ENCODE data around the gene PHF2. TPM values are rescaled to one million over a fixed set of nuclear protein-coding genes. Genes with fewer than 3 reads are reported as not detected.
A peak's percentile ranks its signal among the peaks of the same experiment; 100 is the strongest.

Gene PHF2
- total and polyA plus RNA-seq, 9 donors, result 21.3 to 45.8 (median 36.6) TPM

DNA sequence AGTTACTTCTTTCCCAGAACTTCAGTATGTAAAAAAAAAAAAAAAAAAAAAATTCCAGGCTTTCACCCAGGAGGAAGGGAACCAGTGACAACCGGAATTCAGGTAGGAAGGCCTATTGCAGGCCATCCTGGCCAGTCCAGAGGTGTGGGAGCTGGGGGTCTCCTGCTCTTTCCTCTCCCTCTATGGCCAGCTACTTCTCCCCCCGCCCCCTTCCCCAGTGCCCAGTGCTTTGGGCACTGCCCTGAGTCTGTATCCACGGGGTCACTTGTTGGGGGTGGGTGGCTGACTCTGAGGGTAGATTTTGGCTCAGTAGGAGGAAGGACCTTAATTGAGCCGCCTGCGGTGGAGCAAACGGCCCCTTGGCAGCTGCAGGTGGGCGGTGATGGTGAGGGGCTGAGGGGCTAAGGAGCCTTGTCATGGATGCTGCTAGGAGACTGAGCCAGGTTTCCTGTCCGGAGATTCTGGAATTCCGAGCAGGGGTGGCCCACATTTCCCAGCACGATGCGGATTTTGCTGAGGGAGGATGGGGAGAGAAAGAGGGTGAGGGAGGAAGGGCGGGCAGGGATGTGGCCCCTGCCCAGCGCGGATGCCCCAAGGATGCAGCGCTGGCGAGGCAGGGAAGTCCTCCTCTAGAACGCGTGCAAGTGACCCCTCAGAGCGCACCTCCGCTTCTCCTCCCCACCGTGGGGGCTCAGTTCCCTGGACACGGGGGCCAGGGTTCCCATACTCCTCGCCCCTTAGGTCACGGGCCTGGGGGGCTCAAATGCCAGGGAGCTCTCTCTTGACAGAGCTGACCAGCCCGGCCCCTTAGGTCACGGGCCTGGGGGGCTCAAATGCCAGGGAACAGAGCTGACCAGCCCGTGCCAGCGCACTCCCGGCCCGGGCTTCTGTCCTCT lies 1.2 kb upstream of the PHF2 start:
- Histone ChIP-seq H3K4me3 (ENCODE audit: low read length) (peak overlapping the region; percentile 63), H3K36me3 (ENCODE audit: control insufficient read depth, insufficient read depth, low read length) (peaks cover 5% of the 10 kb centered on the region), H3K27ac (ENCODE audit: low read length) (peak overlapping the region; percentile 75), H3K4me1 (ENCODE audit: control insufficient read depth, insufficient read depth, low read length) (peaks cover 32% of the 10 kb centered on the region), H3K9me3 (replicated peaks; ENCODE audit: control insufficient read depth, low read depth, low read length) (peaks cover 4% of the 10 kb centered on the region), H3K27me3 (ENCODE audit: control insufficient read depth, insufficient read depth, low read length) (no peaks in the 10 kb centered on the region)
- 3% methylated on average over 26 of the region's 30 CpGs for WGBS (ENCODE audit: insufficient coverage)
- no peak for DNase-seq

DNA sequence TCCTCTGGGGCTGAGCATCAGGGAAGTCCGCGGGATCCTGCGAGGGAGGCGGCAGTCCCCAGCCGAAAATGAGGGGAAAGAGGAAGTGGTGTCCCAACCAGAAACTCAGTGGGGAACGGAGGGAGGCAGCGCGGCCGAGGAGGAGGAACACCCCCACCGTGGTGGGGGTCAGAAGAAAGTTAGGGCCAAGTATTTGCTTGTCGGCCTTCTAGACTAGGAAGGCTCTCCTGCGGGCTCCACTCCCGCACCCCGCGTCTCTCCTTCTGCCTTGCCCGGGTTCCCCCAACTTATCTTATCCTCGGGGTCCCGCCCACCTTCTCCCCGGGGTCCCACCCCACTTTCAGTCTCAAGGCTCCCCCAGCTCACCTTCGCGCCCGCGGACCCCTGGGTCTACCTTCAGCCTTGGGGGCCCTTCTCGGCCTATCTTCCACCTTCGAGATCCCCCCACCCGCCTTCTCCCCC lies 557 bp upstream of the PHF2 start:
- no peaks in the 10 kb centered on the region for H3K27me3 ChIP-seq (ENCODE audit: control insufficient read depth, insufficient read depth, low read length)

DNA sequence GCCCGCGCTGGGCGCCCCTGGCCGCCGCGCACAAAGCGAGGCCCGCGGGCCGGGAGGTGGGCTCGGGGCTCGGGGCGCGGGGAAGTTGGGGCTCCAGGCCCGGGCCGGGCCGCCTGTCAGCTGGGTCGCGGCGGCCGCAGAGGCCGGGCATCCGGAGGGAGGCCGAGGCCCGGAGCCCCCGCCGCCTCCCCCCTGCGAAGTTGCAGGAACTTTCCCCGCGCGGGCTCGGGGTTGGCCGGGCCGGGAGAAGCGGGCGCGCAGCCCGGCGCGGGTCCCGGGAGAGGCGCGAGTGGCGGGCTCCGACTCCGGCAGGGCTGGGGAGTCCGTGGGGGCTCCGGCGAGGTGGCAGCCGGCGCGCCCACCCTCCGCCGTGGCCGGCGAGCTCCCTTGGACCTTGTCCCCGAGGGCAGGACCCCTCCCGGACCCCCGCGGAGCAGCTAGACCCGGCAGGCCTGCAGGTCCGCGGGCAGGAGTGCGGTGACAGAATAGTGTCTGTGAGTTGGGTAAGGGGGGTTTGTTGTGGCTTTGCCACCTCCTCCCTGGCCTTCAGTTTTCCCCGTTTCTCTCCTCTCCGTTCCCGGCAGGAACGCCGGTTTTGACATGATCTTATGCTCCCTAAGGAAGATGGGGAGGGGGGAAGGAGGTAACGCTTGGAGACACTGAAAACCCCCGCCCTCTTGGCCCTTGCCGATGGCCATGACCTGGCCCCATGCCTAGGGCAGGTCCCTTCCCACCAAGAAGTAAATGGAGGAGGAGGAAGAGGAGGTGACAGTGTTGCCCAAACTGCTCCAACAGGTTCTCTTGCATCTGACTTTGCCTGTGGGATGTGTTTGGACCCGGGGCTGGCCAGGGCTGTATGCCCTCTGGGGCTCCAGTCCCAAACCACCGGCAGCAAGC lies 942 bp downstream of the PHF2 start:
- Histone ChIP-seq H3K36me3 (ENCODE audit: control insufficient read depth, insufficient read depth, low read length) (peaks cover 3% of the 10 kb centered on the region), H3K27ac (ENCODE audit: low read length) (peak overlapping the region; percentile 65), H3K4me1 (ENCODE audit: control insufficient read depth, insufficient read depth, low read length) (peaks cover 51% of the 10 kb centered on the region), H3K27me3 (ENCODE audit: control insufficient read depth, insufficient read depth, low read length) (no peaks in the 10 kb centered on the region), H3K4me3 (ENCODE audit: low read length) (peak overlapping the region; percentile 52), H3K9me3 (replicated peaks; ENCODE audit: control insufficient read depth, low read depth, low read length) (no peaks in the 10 kb centered on the region)
- DNase-seq, result peak; percentile 59
- under 1% methylated on average over 64 of the region's 74 CpGs for WGBS (ENCODE audit: insufficient coverage)

More for the DNA sequence above, 557 bp upstream of the PHF2 start:
- H3K36me3 ChIP-seq (ENCODE audit: control insufficient read depth, insufficient read depth, low read length), result peaks cover 3% of the 10 kb centered on the region
- under 1% methylated on average over 24 of the region's 26 CpGs for WGBS (ENCODE audit: insufficient coverage)
- H3K9me3 ChIP-seq (replicated peaks; ENCODE audit: control insufficient read depth, low read depth, low read length), result peaks cover under 1% of the 10 kb centered on the region
- DNase-seq, result peak; percentile 69
- peak overlapping the region; percentile 63 for H3K4me3 ChIP-seq (ENCODE audit: low read length)
- peaks cover 37% of the 10 kb centered on the region for H3K4me1 ChIP-seq (ENCODE audit: control insufficient read depth, insufficient read depth, low read length)
- H3K27ac ChIP-seq (ENCODE audit: low read length), result peak overlapping the region; percentile 75

DNA sequence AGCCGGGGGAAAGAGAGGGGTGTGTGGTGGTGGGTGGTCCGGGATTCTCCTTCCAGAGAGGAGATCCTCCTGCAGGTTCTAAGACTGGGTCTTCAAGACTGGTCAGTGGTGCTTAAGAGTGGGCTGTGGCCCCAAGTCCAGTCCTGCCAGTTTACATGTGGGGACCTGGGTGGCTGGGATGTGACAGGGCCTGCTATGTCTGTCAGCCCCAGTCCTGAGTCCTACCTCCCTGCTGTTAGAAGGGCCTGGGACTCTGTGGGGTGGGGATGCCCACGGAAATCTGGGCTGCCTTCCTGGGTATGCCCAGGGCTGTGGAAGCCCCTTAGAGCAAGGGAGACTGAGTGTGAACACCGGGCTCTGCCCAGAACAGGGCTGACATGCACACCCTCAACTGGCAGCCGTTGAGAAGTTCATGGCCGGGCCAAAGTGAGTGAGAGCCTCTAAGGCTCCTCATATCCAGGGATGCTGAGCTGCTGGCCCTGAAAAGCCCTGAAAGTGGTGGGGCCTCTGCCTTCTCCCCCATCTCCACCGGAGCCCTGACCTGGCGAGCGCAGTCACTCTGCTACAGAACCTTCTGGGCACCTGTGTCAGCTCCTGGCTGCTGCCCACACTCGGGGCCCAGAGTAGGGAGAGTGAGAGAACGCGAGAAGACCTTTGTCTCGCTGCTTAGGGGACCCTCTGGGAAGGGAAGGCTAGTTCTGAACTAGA lies 1.7 kb downstream of the PHF2 start:
- Histone ChIP-seq H3K9me3 (replicated peaks; ENCODE audit: control insufficient read depth, low read depth, low read length) (no peaks in the 10 kb centered on the region), H3K27me3 (ENCODE audit: control insufficient read depth, insufficient read depth, low read length) (no peaks in the 10 kb centered on the region), H3K4me3 (ENCODE audit: low read length) (peak overlapping the region; percentile 52), H3K27ac (ENCODE audit: low read length) (peak overlapping the region; percentile 65), H3K4me1 (ENCODE audit: control insufficient read depth, insufficient read depth, low read length) (peaks cover 54% of the 10 kb centered on the region), H3K36me3 (ENCODE audit: control insufficient read depth, insufficient read depth, low read length) (peaks cover 3% of the 10 kb centered on the region)
- no peak for DNase-seq
- 36% methylated on average over 9 of the region's 13 CpGs for WGBS (ENCODE audit: insufficient coverage)

DNA sequence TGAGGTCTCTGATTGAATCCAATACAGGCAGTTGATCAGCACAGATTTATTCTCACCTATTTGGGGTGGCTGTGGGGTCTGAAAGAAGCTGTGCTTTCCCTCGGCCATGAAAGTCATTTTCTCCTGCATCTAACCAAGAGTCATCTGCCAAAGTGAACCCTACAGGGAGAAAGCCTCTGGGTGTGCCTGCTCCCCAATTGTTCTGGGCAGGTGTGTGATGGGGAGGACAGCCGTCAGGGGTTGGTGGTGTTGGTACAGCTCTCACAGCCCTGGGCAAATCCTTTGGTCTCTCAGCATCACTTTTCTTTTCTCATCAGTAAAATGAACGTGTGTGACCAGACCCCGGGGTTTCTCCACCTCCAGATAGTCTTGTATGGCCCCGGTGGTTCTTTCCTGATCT lies 2.5 kb downstream of the PHF2 start:
- no peaks in the 10 kb centered on the region for H3K9me3 ChIP-seq (replicated peaks; ENCODE audit: control insufficient read depth, low read depth, low read length)
- no peaks in the 10 kb centered on the region for H3K27me3 ChIP-seq (ENCODE audit: control insufficient read depth, insufficient read depth, low read length)
- WGBS (ENCODE audit: insufficient coverage), result 20% methylated on average over 1 of the region's 5 CpGs
- peak overlapping the region; percentile 29 for H3K27ac ChIP-seq (ENCODE audit: low read length)
- peaks cover 3% of the 10 kb centered on the region for H3K36me3 ChIP-seq (ENCODE audit: control insufficient read depth, insufficient read depth, low read length)
- DNase-seq, result no peak
- peaks cover 54% of the 10 kb centered on the region for H3K4me1 ChIP-seq (ENCODE audit: control insufficient read depth, insufficient read depth, low read length)
- H3K4me3 ChIP-seq (ENCODE audit: low read length), result no peak overlapping the region

DNA sequence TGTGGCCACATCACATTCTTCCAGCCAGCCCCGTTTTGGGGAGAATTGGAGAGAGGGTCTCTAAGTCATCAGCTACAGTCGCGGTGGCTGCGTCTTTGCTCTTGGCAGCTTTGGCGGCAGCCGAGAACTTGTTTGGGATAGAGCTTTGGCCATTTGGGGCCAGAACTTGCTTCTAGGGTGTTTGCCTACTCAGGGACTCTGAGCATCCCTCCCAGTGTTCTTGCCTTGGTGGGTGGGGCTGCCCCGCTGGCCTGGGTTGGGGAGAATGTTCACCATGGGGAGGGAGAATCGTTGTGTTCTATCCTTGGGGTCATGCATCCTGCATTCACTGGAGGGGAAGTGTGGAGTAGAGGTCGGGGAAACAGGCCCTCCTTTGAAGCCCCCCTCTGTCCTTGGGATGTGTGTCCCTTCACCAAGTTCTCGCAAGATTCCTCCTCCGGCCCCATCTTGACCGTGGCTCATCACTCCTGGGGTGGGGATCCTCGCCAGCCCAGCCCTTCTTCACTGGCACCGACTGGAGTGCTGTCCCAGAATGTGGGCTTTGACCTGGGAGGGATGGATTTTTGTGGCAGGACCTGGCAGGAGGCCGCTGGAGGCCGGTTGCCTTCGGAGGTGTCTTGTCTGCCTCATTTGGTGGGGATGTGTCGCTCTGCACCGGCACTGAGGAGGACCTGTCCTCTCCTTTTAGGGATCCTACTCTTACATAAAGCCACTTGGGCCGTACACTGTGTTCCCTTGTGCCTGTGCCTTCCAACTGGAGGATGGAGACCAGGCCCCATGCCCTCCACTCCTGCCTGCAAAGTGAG lies 3.5 kb downstream of the PHF2 start:
- 76% methylated on average over 6 of the region's 20 CpGs for WGBS (ENCODE audit: insufficient coverage)
- Histone ChIP-seq H3K9me3 (replicated peaks; ENCODE audit: control insufficient read depth, low read depth, low read length) (peaks cover 2% of the 10 kb centered on the region), H3K27ac (ENCODE audit: low read length) (no peak overlapping the region), H3K4me3 (ENCODE audit: low read length) (no peak overlapping the region), H3K4me1 (ENCODE audit: control insufficient read depth, insufficient read depth, low read length) (peaks cover 49% of the 10 kb centered on the region), H3K36me3 (ENCODE audit: control insufficient read depth, insufficient read depth, low read length) (no peaks in the 10 kb centered on the region), H3K27me3 (ENCODE audit: control insufficient read depth, insufficient read depth, low read length) (no peaks in the 10 kb centered on the region)
- DNase-seq, result no peak

DNA sequence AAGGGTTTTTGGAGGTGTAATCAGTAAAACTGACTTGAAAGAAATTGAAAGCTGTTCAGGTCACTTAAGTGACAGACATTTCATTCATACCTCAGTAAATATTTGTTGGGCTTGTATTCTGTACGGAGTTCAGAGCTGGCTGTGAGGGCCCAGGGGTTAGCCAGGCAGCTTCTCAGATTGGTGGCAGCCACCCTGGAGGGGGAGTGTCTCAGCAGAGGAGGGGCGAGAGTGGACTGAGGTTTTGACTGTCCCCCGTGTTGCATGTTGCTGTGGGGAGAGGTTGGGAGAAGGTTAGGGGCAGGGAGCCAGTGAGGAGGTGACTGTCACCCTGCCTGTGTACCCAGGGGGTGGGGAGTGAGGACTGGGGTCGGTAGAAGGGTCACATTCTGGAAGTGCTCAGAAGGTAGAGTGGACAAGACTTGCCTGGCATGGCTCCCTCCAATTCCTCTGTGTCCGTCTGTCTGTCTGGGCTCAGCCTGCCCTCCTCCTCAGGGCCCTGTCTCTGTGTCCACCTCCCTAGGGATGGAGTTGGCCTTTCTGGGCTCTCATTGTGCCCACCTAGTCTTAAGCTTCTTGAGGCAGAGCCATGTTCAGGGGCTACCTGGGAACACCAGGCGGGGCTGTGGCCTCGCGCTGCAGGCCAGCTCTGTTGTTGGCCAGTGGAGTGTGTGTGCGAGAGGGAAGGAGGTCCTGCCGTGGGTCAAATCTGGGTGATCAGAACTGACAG lies 4.4 kb downstream of the PHF2 start:
- H3K4me1 ChIP-seq (ENCODE audit: control insufficient read depth, insufficient read depth, low read length), result peaks cover 42% of the 10 kb centered on the region
- DNase-seq, result no peak
- peaks cover 4% of the 10 kb centered on the region for H3K9me3 ChIP-seq (replicated peaks; ENCODE audit: control insufficient read depth, low read depth, low read length)
- H3K27ac ChIP-seq (ENCODE audit: low read length), result no peak overlapping the region
- no peaks in the 10 kb centered on the region for H3K36me3 ChIP-seq (ENCODE audit: control insufficient read depth, insufficient read depth, low read length)
- WGBS (ENCODE audit: insufficient coverage), result 50% methylated on average over 7 of the region's 10 CpGs
- H3K27me3 ChIP-seq (ENCODE audit: control insufficient read depth, insufficient read depth, low read length), result no peaks in the 10 kb centered on the region
- no peak overlapping the region for H3K4me3 ChIP-seq (ENCODE audit: low read length)

DNA sequence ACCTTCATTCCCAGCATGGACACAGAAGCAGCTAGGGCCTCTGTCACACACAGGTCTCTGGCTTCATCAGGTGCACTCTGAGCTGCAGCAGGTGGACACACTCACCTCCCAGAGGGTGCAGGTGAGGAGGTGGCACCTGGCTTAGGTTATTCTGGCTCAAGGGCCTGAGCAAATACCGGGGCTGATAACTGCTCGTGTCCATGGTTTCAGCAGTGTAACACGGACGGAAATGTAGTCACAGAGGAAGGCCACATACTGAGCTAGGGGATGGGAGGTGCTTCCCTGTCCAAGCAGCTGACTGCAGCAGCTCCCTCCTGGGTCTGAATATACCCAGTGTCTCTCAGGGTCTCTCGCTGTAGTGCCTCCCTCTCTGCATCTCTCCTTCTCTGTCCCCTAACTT lies 5.7 kb downstream of the PHF2 start:
- DNase-seq, result no peak
- H3K9me3 ChIP-seq (replicated peaks; ENCODE audit: control insufficient read depth, low read depth, low read length), result peaks cover 4% of the 10 kb centered on the region
- H3K36me3 ChIP-seq (ENCODE audit: control insufficient read depth, insufficient read depth, low read length), result no peaks in the 10 kb centered on the region
- peaks cover 48% of the 10 kb centered on the region for H3K4me1 ChIP-seq (ENCODE audit: control insufficient read depth, insufficient read depth, low read length)
- no peak overlapping the region for H3K4me3 ChIP-seq (ENCODE audit: low read length)
- no CpG with 5 or more reads among the region's 5 CpGs for WGBS (ENCODE audit: insufficient coverage)
- no peaks in the 10 kb centered on the region for H3K27me3 ChIP-seq (ENCODE audit: control insufficient read depth, insufficient read depth, low read length)
- H3K27ac ChIP-seq (ENCODE audit: low read length), result peak overlapping the region; percentile 11

DNA sequence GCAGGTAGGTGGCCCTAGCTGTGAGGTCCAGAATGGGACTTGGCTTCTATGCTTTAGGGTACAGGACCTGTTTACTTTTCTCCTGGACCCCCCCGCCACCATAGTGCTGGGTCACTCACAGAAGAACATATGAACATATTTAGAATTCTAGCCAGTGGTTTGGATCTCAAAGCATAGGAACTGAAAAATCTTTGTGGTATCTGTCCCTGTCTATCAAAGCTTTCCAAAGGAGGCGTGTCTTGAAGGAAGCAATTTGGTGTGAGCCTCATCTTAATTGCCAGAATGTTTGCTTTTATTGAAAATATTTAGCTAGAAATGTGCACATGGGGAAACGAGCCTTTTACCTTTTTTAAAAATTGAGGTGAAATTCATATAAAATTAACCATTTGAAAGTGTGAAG lies 6.2 kb downstream of the PHF2 start:
- Histone ChIP-seq H3K9me3 (replicated peaks; ENCODE audit: control insufficient read depth, low read depth, low read length) (peaks cover 4% of the 10 kb centered on the region), H3K36me3 (ENCODE audit: control insufficient read depth, insufficient read depth, low read length) (no peaks in the 10 kb centered on the region), H3K27me3 (ENCODE audit: control insufficient read depth, insufficient read depth, low read length) (no peaks in the 10 kb centered on the region), H3K4me1 (ENCODE audit: control insufficient read depth, insufficient read depth, low read length) (peaks cover 46% of the 10 kb centered on the region), H3K27ac (ENCODE audit: low read length) (peak overlapping the region; percentile 11), H3K4me3 (ENCODE audit: low read length) (no peak overlapping the region)
- 75% methylated on average over 1 of the region's 3 CpGs for WGBS (ENCODE audit: insufficient coverage)
- no peak for DNase-seq

Measured in muscle of leg (tissue), 11 donors.